B cell (primary cell): Measurements from ENCODE around the gene HDGFL2. TPM values are rescaled to one million over a fixed set of nuclear protein-coding genes. Genes with fewer than 3 reads are reported as not detected.

Experiments
- ATAC-seq: fragments of 200-7000 bp; cut with Tn5 transposase; one replicate; pipeline ENCODE4 v1.10.0; 2021; ENCODE audit warnings: low read depth, mild to moderate bottlenecking, moderate number of reproducible peaks, moderate library complexity
- CTCF ChIA-PET: fragments of 350-600 bp; sonication (Branson Sonifier 250); formaldehyde crosslinking; loops from one replicate; lab custom pipeline; 2021; ENCODE audit warnings: antibody characterized with exemption, inconsistent platforms; lab: Charles Lee
- POLR2A ChIA-PET: fragments of 350-600 bp; sonication (Branson Sonifier 250); formaldehyde crosslinking; loops from one replicate; lab custom pipeline; 2021; ENCODE audit warnings: antibody characterized with exemption; lab: Charles Lee
- DNase-seq: peaks from one replicate; pipeline ENCODE4 v3.0.0; 2013
- H2AFZ ChIP-seq: 2 replicates; pipeline ENCODE4 v1.6.1; 2012; ENCODE audit warnings: mild to moderate bottlenecking, low read depth, low read length; ENCODE audit not compliant: insufficient read depth, poor library complexity, severe bottlenecking
- H3K27ac ChIP-seq, 2 donors: 1 replicate in 1 of 2; 2 replicates in 1 of 2; pipeline ENCODE4 v1.5.1; 2012 to 2013; ENCODE audit warnings: low read length in 2 of 2, mild to moderate bottlenecking in 2 of 2, moderate library complexity in 1 of 2
- H3K27me3 ChIP-seq, 4 experiments: fragments of 200-600 bp in 1 of 4; sonication (generic) in 1 of 4; replicated peaks in 1 of 4; 1 replicate in 2 of 4; 2 replicates in 2 of 4; pipeline versions ENCODE4 v1.6.1 to v1.7.0; 2013 to 2016; ENCODE audit warnings: low read length in 3 of 4, mild to moderate bottlenecking in 2 of 4, mixed read lengths in 1 of 4, moderate library complexity in 1 of 4; ENCODE audit not compliant: insufficient read depth in 4 of 4, control insufficient read depth in 3 of 4; ENCODE audit errors: control extremely low read depth in 1 of 4
- H3K36me3 ChIP-seq, 2 experiments: replicated peaks in 1 of 2; 1 replicate in 1 of 2; 2 replicates in 1 of 2; pipeline versions ENCODE4 v1.6.1 to v1.7.1; 2013; ENCODE audit warnings: low read length in 1 of 2; ENCODE audit not compliant: insufficient read depth in 2 of 2, control insufficient read depth in 1 of 2; ENCODE audit errors: control extremely low read depth in 1 of 2, extremely low read depth in 1 of 2
- H3K4me1 ChIP-seq, 2 donors: fragments of 200-600 bp in 1 of 2; sonication (generic) in 1 of 2; 1 replicate in 1 of 2; 2 replicates in 1 of 2; pipeline versions ENCODE4 v1.5.1 to v1.6.1; 2013 to 2017; ENCODE audit warnings: low read length in 2 of 2; ENCODE audit not compliant: control insufficient read depth in 2 of 2, insufficient read depth in 2 of 2
- H3K4me2 ChIP-seq: replicated peaks from 2 replicates; pipeline ENCODE3; 2012; ENCODE audit warnings: mild to moderate bottlenecking, low read depth, low read length; ENCODE audit not compliant: poor library complexity, severe bottlenecking
- H3K4me3 ChIP-seq, 5 experiments: fragments of 200-600 bp in 1 of 5; sonication (generic) in 1 of 5; 1 replicate in 3 of 5; 2 replicates in 2 of 5; pipeline versions ENCODE4 v1.5.1 to v1.7.0; 2011 to 2016; ENCODE audit warnings: low read length in 4 of 5, mild to moderate bottlenecking in 4 of 5, low read depth in 2 of 5, control low read depth in 1 of 5, moderate library complexity in 1 of 5; ENCODE audit not compliant: insufficient read depth in 1 of 5; ENCODE audit errors: control extremely low read depth in 1 of 5, extremely low read depth in 1 of 5
- H3K79me2 ChIP-seq: fragments of 200-600 bp; sonication (generic); one replicate; pipeline ENCODE4 v1.6.0; 2016; ENCODE audit warnings: low read length; ENCODE audit not compliant: control insufficient read depth, insufficient read depth
- H3K9ac ChIP-seq: fragments of 200-600 bp; sonication (generic); 2 replicates; pipeline ENCODE4 v1.6.1; 2017; ENCODE audit warnings: mild to moderate bottlenecking, low read length, moderate library complexity
- H3K9me3 ChIP-seq, 3 donors: one replicate each; pipeline versions ENCODE4 v1.6.1 to v1.7.1; 2013; ENCODE audit warnings: low read length in 2 of 3; ENCODE audit not compliant: control insufficient read depth in 2 of 3, insufficient read depth in 1 of 3; ENCODE audit errors: control extremely low read depth in 1 of 3
- H4K20me1 ChIP-seq: 2 replicates; pipeline ENCODE4 v1.6.0; 2012; ENCODE audit warnings: mild to moderate bottlenecking, low read length; ENCODE audit not compliant: insufficient read depth, control insufficient read depth, poor library complexity, severe bottlenecking
- H3K27ac Mint-ChIP-seq: one replicate; pipeline ENCODE4 v1.8.0; 2021; ENCODE audit warnings: mixed read lengths
- H3K27me3 Mint-ChIP-seq: one replicate; pipeline ENCODE4 v1.8.0; 2021; ENCODE audit warnings: mixed read lengths
- H3K4me1 Mint-ChIP-seq: one replicate; pipeline ENCODE4 v1.8.0; 2021; ENCODE audit warnings: mixed read lengths
- H3K4me3 Mint-ChIP-seq: one replicate; pipeline ENCODE4 v1.8.0; 2021; ENCODE audit warnings: mixed read lengths
- H3K9me3 Mint-ChIP-seq: one replicate; pipeline ENCODE4 v1.8.0; 2022; ENCODE audit warnings: mixed read lengths; ENCODE audit not compliant: insufficient read depth
- CTCF ChIP-seq: fragments of 200-600 bp; IDR thresholded peaks from one replicate; pipeline ENCODE4 v1.8.0; 2022; ENCODE audit warnings: antibody characterized with exemption, mild to moderate bottlenecking
- EZH2 ChIP-seq: IDR thresholded peaks from 2 replicates; pipeline ENCODE4 v1.6.1; 2012; ENCODE audit warnings: borderline replicate concordance, low read depth, mild to moderate bottlenecking, moderate library complexity, low read length; ENCODE audit not compliant: insufficient read depth, poor library complexity, severe bottlenecking
- WGBS: methylation state at CpG from one replicate; pipeline ENCODE4 v1.1.5; 2013; ENCODE audit warnings: missing lambda C conversion rate; ENCODE audit not compliant: insufficient coverage; 5-methylcytosine and 5-hydroxymethylcytosine counted together
- intact Hi-C: fragments of 100-400 bp; cut with micrococcal nuclease; formaldehyde crosslinking; loops from one replicate; pipeline ENCODE4 v1.10.0; 2022
- polyA plus RNA-seq: library from polyadenylated mRNA; depleted of rRNA; stranded (reverse); fragments of >200 nt; gene quantifications from 2 replicates; pipeline ENCODE4 v1.2.3, GENCODE V29; 2012
- total RNA-seq, 2 donors: library from RNA; stranded (reverse); fragments of 120-200 nt in 1 of 2; gene quantifications; 1 replicate in 1 of 2; 2 replicates in 1 of 2; pipeline versions ENCODE4 v1.2.3 to v1.2.4, GENCODE V29; 2013 to 2022

Gene HDGFL2
- total and polyA plus RNA-seq, 2 donors (not counting 1 experiment from before 2014, with no cell fraction given) = 18.4 to 49.9 TPM

DNA sequence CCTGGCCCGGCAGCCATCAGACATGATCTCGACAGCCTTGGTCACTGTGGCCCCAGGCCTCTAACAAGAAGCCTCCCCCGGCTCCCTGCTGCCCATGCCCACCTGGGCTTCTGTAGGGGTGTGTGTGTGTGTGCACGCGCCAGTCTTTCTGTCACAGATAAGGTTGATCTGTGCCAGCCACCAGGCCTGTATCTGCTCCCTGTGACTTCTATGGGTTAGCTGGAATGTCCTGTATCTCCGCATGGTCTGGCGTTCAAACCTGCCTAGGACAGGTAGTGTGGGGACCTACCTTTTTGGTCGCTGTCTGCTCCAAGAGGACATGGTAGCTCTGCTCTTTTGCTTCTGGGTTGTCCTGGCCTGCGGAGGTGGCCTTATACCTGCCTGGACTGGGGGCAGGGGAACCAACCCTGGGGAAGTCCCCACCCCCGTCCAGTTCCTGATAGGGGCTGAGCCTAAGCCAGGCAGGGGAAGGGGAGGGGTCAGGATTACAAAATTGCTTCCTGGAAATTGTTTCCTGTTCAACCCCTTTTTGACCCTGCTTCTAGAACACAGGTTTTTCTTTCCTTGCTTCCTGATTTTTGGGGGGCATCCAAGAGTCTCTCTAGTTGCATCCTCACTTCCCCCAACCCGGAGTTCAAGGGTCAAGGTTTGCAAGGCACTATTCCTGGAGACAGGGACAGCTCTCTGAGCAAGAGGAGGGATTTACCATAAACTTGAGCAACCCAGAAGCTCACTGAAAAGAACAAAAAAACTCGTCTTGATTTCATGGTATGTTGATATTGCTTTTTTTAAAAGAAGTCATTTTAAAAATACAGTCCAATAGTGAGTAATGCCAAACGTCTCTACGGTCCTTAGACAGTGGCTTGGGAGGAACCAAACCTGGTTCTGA, 67.8 kb downstream of the HDGFL2 start, which contains the start of gene LRG1:
TSS of gene LRG1 (minus strand) at position 344 of the 889 bp plus-strand sequence. CDS start at position 321, 23 bp downstream.
- ChIA-PET CTCF (interaction anchor here (0.6 to 1.5 kb wide), 4 partner anchors 15 to 96 kb away, joined by 3 to 6 read pairs (median 4); no protein-coding TSS in a partner anchor), POLR2A (interaction anchor here (0.5 kb wide), 1 partner anchor 10 kb away, joined by 8 read pairs; no protein-coding TSS in a partner anchor)
- Mint-ChIP-seq H3K4me3 (peak within 1 kb of the TSS; percentile 64), H3K27me3 (peaks cover 13% of the 10 kb centered on the region), H3K27ac (peak within 1 kb of the TSS; percentile 41), H3K4me1 (peaks cover 15% of the 10 kb centered on the region), H3K9me3 (no peaks in the 10 kb centered on the region)
- no peak within 1 kb of the TSS for H3K27ac ChIP-seq
- no peaks in the 10 kb centered on the region for H4K20me1 ChIP-seq
- H3K27me3 ChIP-seq = peaks cover 0 to 29% (median 3%) of the 10 kb centered on the region in 4 experiments
- intact Hi-C loops = no loop called here
- peak within 1 kb of the TSS; percentile 59 for H2AFZ ChIP-seq
- H3K4me2 ChIP-seq = peak within 1 kb of the TSS; percentile 33
- DNase-seq = no peak
- 87% methylated on average over 9 of the region's 14 CpGs for WGBS
- H3K36me3 ChIP-seq = no peaks in the 10 kb centered on the region
- H3K9me3 ChIP-seq = peaks cover 0 to 36% (median 0%) of the 10 kb centered on the region in 3 donors
- no peaks in the 10 kb centered on the region for H3K79me2 ChIP-seq
- peak within 1 kb of the TSS in 3 of 5 experiments; percentile 21 to 75 (median 38) for H3K4me3 ChIP-seq
- peak; percentile 41 for ATAC-seq
- H3K4me1 ChIP-seq = peaks cover 16 to 19% of the 10 kb centered on the region in 2 donors
- TF ChIP-seq CTCF = no peak
- no peak for TF ChIP-seq EZH2
- no peak within 1 kb of the TSS for H3K9ac ChIP-seq
